HG03565 (cell line): Measurements from ENCODE around the gene MPDZ.

Source experiments
- ATAC-seq: cut with Tn5 transposase; IDR thresholded peaks from one replicate; pipeline ENCODE4 v1.9.1; 2021; ENCODE audit warnings: mild to moderate bottlenecking, moderate library complexity; ENCODE audit not compliant: unreplicated experiment

Gene MPDZ

DNA sequence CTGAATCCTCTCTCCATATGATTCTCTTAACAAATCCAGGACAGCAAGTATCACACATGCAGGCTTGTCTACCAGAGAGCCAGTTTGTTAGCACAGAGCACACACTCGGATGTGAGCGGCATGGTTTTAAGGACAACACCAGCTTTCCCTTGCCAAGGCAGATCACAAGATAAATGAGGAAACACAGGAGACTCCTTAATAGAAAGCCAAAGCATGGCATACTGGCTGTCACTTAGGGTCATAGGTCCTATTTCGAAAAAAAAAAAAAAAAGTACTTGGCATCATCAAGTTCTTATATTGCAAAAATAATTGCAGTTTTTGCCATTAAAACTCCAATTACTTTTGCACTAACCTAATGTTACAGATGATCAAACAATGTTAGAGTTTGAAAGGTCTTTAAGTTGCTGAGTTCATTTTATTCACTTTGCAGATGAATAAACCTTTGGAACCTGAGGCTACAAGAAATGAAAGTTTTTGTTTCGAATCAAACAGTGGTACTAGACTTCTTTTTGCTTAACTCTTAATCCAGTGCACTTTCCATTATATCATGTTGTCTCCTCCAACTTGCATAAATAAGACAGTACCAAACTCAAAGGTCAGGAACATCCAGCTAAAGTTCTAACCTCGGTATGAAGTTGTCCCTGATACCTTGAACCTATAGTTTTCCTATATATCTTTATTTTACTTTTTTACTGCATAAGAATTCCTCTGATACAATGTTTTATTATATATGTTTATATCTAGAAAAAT is 138.5 kb downstream of the MPDZ start:
- ATAC-seq, result no peak

DNA sequence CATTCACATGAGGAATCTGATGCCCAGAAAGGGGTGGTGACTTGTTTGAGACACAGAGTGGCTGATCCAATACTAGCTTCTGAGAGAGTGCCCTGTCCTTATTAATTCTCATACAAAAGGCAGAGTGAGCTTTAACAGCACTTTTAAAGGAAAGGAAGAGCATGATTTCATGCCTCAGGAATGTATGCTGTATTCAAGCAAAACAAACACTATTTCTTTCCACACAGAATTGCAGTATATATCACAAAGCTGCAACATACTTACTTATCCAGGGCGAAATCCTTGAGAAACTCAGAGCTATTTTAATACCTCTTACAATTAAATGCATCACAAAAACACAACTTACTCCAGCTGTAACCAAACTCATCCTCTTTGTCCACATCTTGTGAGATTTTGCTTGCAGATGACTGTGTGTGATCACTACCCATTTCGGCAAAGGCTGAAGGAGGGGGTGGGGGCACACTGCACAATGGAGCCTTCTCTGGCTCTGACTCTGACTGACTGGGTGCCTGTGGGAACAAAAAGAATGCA is 139.8 kb downstream of the MPDZ start:
- ATAC-seq, result no peak

DNA sequence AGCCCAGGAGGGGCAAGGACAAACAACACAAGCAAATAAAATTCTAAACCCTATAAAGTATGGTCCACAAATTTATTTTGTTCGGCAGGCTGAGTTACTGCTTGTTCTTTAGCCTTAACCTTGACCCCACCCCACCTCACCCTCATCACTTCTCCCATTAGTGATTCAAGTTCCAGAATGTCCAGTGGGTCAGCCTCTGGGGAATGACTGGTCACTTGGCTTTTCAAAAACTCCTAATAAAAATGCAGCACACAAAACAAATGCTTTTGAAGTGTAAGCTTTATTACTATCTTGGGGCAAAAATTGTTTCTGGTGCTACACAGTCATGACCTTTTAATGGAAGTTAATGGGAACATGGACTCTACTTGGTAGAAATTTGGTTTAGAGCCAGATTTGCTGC is 142.1 kb downstream of the MPDZ start:
- no peak for ATAC-seq

DNA sequence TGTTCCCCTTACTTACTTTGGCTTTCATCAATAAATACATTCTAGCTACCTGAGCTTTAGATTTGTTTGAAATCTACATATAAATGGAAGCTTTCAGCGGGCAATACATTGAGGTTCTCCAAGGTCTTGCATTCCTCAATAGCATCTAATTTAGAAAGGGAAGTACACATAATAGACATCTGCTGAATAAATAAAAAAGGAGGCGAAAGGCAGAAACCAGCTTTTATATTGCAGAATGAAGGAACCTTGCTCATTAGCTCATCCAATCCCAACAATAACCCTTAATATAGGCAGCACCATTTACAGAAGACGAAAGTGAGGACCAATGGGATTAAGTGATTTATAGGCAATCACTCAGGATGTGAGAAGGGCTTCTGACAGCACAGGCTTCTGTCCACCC is 147.5 kb downstream of the MPDZ start:
- ATAC-seq, result no peak

DNA sequence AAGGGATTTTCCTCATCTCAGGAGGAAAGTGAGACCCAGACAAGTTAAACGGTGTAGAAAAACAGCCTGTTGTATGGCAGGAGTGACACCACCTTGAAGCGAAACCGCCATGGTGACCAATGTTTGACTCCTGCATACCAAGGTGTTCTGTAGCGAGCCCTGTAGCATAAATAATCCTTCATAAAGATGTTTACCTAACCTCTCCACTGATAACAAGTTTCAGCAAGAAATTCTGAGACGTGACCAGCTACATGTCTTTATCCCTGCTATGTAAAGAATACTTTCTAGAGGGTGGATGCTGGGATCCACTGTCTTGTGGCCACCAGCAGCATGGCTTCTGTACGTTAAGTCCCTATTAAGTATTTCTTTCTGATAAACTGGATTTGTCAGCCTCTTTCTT is 148.1 kb downstream of the MPDZ start:
- ATAC-seq, result no peak

DNA sequence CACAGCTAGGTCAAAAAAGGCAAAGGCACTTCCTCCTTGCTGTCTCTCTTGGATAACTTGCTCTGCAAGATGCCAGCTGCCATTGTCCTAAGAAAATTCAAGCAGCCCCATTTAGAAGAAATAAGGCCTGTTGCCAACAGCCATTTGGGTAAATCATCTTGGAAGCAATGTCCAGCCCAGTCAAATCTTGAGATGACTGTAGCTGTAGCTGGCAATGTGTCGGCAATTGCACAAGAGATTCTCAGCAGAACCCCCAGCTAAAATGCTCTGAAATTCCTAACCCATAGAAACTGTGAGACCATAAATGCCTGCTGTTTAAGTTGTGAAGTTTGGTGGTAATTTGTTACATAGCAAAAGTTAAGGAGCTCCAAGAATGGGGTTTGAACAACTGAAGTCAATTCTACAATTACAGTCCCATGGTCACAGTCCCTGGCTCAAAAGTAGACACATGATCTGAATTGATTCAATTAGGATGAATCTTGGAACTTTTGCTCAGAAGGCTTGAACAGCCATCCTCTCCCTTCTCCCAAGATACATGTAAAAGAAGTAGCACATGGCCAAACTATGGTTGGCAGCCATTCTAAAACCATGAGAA is 151.1 kb downstream of the MPDZ start:
- no peak for ATAC-seq

DNA sequence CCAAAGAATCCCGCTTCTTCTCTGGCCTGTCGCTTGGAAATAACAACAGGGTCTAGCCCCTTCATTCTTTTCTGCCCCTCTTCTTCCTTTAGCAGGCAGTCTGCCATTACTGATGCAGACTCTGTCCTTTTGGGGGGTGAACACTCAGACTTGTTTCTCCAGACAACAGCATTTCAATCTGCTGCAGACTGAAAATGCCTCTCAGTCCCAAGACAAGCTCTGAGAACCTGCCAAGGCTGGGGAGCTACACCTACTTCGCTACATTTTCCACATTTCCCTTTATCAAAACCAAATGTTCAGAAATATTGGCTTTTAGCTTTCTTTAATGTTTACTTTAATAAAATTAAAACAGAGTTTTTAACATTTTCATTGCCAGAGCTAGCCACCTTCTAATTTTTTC is 152.4 kb downstream of the MPDZ start:
- ATAC-seq, result no peak

DNA sequence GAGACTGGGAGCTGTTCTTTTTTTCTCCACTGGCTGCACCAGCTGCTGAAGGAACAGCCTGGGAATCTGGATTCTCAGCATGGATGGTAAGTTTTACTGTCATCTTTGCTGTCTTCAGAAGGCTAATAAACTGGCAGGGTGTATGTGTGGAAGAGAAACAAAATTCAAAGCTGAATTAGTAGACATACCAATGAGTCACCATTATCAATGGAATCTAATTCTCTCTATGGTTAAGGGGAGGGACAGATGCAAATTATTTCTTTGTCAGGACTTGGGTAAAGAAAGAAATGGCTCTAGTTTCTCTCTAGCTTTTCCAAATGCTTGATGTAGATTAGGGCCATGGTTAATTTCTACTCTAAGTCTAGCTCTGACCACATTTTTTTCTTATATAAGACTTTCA is 154.2 kb downstream of the MPDZ start:
- ATAC-seq, result no peak

DNA sequence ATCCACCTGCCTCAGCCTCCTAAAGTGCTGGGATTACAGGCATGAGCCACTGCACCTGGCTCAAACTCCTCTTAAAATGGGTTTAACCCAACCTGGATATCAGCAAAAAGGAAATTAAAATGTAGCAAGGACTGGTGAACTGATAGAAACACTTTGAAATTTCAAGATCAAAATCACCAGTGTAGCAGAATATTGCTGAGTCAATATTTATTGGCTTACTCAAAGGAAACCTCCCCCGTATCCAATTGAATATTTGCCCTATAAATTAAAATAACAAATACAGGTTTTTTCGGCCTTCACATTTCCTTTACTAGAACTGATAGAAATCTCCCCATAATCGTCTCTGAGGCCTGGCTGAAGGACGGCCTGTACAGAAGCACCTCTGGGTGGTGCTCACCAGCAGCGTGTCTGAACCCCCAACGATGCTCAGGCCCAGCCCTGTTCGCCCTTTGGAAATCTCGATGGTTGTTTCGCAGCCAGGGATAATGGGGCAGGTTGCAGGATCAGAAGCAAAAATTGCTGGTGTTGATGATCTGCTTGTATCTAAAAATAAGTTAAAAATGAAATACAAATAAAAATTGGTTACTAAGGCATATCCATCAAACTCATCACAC is 156.6 kb downstream of the MPDZ start:
- ATAC-seq, result no peak

DNA sequence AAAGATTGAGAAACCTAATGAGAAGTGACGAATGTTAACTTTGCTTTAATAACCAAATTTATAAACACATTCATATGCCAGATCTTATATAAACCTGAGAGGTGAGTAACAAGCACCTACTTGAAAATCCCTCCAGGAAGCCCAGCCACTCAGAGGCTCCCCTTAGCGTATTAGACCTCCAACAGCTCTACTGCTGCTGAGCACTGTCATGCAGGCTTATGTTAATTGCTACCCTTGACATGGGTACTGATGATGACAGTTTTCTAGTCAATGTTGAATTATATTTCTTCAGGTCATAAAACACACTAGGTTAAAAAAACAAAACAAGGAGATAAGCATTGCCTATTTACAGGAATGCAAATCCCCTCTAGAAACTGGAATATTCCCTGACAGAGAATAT is 161.2 kb downstream of the MPDZ start:
- no peak for ATAC-seq

DNA sequence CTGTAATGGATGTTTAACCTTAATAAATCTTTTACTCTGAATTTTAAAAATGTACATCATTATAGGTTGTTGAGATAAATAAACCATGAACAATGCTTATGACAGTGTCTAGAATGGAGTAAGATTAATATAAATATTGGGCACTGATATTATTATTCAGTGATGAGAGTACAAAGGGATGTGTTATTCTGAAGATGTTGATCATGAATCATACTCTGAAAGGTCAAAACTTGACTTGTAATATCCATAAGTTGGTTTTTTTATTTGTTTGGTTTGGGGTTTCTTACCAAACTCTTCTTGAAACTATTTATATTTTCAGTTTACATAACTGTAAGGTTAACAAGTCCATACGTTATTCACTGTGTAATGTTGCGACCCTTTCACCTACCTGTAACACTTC is 163.2 kb downstream of the MPDZ start:
- no peak for ATAC-seq

DNA sequence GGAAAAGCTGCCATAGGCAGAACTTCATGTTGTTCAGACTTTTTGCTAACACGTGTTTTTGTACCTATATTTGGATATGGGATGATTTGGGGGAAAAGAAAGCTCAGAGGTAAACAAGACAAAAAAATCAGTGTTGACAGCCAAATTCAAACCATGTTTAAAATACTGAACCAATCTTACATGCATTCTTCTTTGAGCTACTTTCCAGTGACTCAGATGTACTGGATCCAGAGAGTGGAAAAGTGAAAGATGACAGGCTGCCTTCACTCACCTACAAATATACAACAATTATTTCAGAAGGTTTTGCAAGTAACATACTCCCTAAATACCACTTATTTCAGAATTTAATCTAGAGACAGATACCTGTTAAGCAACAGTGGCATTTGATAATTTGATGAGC is 165.7 kb downstream of the MPDZ start:
- no peak for ATAC-seq

DNA sequence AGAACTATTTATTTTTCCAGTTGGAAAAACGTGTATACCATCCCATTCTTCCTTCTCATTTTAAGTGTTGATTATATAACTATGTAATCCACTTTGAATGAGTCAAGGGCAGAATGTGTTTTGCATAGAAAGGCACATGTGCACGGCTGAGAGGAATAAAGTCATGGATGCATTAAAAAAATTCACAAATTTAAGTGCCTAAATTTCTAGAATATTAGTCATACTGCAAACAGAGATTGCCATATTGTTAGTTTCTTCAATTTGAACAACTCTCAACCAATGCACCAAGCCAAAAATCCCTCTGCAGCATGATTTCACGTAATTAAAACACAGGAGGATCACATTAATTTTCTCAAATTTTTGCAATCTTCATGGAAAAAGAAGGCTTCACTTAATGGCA is 166.3 kb downstream of the MPDZ start:
- no peak for ATAC-seq

DNA sequence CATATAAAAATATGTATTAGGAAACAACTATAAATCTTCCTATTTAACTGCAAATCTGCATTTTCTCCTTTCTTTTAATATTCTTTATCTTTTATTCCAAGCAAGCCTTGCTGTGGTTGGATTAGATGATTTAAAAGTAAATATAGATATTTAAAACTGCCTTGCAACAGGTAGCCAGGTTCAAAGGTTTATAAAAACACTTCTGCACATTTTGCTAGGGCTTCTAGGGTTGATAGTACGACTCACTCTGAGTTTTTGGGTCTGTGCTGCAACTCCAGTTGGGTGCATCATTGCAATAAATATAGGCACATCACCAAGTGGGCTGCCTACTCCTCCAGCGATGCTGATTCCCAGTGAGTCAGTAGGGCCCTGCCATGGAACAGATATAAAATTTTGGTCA is 167.7 kb downstream of the MPDZ start:
- no peak for ATAC-seq

DNA sequence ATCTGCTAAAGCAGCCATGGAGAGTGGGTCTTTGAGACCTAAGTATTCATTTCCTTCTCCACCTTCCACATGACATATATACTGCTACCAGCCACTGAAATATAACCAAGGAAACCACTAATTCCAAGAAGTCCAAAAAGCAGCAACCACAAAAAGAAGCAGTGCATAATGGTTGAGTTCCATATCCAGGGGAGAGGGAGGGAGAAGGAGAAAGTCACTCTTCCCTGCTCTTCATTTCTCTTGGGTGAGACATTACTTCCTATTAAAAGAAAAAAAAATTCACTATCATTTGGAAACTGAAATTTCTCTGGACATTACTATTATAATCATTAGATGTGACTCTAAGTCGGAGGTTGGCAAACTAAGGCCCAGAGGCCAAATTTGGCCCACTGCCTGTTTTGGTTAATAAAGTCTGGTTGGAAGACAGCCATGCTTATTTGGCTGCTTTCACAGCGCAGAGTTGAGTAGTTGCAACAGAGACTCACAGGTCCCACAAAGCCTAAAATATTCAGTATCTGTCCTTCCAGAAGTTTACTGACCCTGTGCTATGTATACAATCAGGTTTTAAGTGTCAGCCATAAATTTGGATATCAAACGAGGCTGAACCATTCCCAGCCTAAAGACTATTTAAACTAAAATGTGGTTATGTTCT is 168.6 kb downstream of the MPDZ start:
- ATAC-seq, result no peak

DNA sequence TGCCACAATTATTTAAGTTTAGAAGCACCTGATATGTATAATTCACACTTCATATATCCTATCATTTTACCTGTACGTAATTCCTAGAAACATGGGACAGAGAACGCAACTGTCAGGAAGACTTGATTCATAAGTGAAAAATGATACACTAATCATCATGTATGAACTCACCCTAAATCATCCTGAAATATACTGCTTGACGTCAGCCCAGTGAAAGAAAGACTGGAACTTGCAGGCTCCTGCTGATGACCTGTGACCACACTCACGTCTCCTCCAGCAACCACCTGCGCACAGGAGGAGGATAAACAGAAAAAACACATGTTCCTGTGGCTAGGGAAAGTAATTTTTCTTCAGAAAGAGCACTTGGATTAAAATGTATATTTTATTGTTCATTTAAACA is 169.7 kb downstream of the MPDZ start:
- ATAC-seq, result no peak

DNA sequence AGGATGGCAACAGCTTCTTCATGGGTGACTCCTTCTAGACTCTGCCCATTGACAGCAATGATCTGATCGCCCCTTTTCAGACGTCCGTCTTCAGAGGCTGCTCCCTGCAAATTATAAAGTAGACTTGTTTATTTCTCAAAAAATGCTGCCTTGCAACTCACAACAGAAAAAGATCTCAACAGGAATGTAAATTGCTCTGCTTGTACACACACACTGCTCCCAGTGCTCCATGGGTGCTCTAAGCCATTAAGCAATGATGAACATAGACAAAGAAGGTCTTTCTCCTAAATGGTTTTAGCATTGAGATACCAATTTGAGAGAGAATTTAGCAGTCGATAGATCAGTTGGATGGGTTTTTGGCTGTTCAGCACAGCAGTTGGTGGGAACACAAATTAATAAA is 172.5 kb downstream of the MPDZ start:
- no peak for ATAC-seq

DNA sequence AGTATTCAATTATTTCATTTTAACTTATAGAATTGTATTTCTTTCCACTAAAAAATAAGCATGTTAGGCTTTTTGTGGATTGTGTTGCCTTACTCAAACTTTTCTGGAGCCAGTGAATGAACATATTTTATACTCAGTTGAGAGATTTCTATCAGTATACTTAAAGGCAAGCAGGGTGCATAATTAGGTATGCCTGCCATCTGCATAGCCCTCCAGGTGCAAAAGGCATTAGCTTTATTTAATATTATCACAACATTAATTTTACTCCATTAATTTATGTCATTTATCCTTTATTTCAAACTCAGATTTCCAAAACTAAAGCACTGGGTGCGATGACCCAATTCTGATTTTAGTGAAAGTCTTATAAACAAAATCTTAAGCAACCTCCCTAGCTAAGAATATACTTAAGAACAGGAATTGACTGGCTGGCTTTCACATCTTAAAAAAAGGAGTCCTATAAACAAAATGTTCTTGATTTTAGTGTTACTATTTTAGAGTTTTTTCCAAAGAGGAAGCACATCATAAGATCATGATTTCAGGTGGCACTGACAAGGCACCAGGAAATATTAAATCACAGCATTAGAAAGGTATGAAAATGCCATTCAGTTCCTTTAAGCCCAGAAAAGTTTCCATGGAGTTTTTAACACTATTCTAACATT is 178.4 kb downstream of the MPDZ start:
- no peak for ATAC-seq

DNA sequence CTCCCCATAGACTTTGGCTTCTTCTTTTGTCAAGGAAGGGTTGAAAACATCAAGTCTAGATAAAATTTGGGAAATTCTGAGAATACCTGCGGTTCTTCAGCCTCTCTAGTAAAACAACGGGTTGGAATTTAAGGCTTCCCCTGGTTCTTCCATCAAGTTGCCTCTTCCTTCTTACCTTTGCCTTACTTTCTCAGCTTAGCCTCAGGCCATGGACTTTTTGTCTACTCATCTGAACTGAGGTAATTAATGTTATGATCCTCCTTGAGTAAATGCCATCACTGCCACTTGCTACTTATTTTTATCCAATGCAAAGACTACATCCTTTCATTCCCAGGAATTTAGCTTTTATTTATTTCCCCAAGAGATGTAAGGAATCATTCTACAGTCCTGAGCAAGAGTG is 184.4 kb downstream of the MPDZ start:
- no peak for ATAC-seq

DNA sequence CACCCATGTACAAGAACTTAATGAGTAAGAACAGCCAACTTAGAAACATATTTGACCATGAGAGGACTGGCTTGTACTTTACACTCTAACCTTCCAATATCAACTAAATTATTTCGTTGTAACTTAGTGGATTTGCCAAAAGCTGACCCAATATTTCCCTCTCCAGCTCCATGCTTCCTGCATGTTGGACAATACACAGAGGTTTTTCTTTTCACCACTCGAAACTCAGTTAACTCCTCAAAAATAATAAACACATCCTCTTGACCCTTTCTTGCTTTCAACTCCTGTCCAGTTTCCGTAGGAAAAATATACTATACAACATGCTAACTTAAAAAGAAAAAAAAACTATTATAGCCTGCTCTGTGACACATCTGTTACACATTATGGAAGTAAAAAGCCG is 188.9 kb downstream of the MPDZ start:
- ATAC-seq, result no peak

DNA sequence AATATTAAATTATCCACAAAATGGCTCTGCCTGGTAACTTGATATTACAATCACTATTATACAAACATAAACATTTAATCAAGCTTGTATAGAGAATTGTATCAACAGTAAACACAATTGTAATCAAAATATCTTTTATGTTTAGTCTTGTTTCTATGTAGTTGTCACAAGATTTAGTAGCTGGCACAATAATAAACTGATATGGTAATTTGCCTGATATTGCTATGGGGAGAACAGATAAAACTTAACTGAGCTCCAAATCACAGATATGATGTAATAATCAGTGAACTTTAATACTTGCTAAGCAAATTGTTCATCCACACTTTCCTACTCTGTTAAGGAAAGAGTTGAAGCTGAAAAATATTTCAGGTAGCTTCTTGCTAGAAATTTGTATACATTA is 189.8 kb downstream of the MPDZ start:
- no peak for ATAC-seq
